Endodermal cell (in vitro differentiated cells): ENCODE results near the gene PARVB. TPM values are rescaled to one million over a fixed set of nuclear protein-coding genes. Genes with fewer than 3 reads are reported as not detected.

ENCODE experiments used
- DNase-seq: peaks from one replicate; pipeline ENCODE4 v3.0.0-alpha.2; 2017
- H3K27ac ChIP-seq: 2 replicates; pipeline ENCODE4 v1.5.1; 2013; ENCODE audit warnings: mild to moderate bottlenecking, low read depth, low read length, moderate library complexity
- H3K27me3 ChIP-seq: 2 replicates; pipeline ENCODE4 v1.6.1; 2013; ENCODE audit warnings: mild to moderate bottlenecking, low read length, moderate library complexity; ENCODE audit not compliant: insufficient read depth, control insufficient read depth, poor library complexity, severe bottlenecking
- H3K36me3 ChIP-seq: 2 replicates; pipeline ENCODE4 v1.7.0; 2013; ENCODE audit warnings: mild to moderate bottlenecking, low read length, moderate library complexity; ENCODE audit not compliant: control insufficient read depth, insufficient read depth
- H3K4me1 ChIP-seq: one replicate; pipeline ENCODE4 v1.7.0; 2013; ENCODE audit warnings: low read length; ENCODE audit not compliant: control insufficient read depth, insufficient read depth
- H3K4me3 ChIP-seq: 2 replicates; pipeline ENCODE4 v1.5.1; 2013; ENCODE audit warnings: mild to moderate bottlenecking, low read length, moderate library complexity
- H3K9ac ChIP-seq: 2 replicates; pipeline ENCODE4 v1.6.1; 2013; ENCODE audit warnings: mild to moderate bottlenecking, low read length, moderate library complexity; ENCODE audit not compliant: poor library complexity, severe bottlenecking; ENCODE audit errors: extremely low read depth
- H3K9me3 ChIP-seq: 2 replicates; pipeline ENCODE4 v1.6.1; 2013; ENCODE audit warnings: mild to moderate bottlenecking, low read length, moderate library complexity; ENCODE audit not compliant: control insufficient read depth
- H3K27ac Mint-ChIP-seq: 2 replicates; pipeline ENCODE4 v1.8.0; 2020; ENCODE audit warnings: mixed read lengths
- H3K27me3 Mint-ChIP-seq: 2 replicates; pipeline ENCODE4 v1.8.0; 2021; ENCODE audit warnings: mild to moderate bottlenecking, mixed read lengths; ENCODE audit not compliant: insufficient read depth
- H3K36me3 Mint-ChIP-seq: 2 replicates; pipeline ENCODE4 v1.8.0; 2020; ENCODE audit warnings: low read depth, mixed read lengths
- H3K4me1 Mint-ChIP-seq: 2 replicates; pipeline ENCODE4 v1.8.0; 2020; ENCODE audit warnings: mixed read lengths
- H3K4me3 Mint-ChIP-seq: 2 replicates; pipeline ENCODE4 v1.8.0; 2020; ENCODE audit warnings: mild to moderate bottlenecking, moderate library complexity, mixed read lengths
- H3K9me3 Mint-ChIP-seq: 2 replicates; pipeline ENCODE4 v1.8.0; 2020; ENCODE audit warnings: mild to moderate bottlenecking, mixed read lengths
- WGBS, 2 experiments: methylation state at CpG; one replicate each; pipeline versions ENCODE4 v1.1.5 to v1.1.7; 2013; ENCODE audit warnings: missing lambda C conversion rate in 2 of 2, mixed read lengths in 1 of 2; ENCODE audit not compliant: insufficient coverage in 1 of 2, insufficient read length in 1 of 2; 5-methylcytosine and 5-hydroxymethylcytosine counted together
- total RNA-seq, 2 donors: library from RNA; stranded (reverse); fragmentation: NEBNext Ultra II Directional in 1 of 2; extraction: Animal tissue kit (Norgen Biotek cat#: 25700) in 1 of 2; gene quantifications; 2 replicates in 1 of 2; 3 replicates in 1 of 2; pipeline ENCODE4 v1.2.1, GENCODE V29; 2021
- TF ChIP-seq, protein P1 (sequence below): fragments of 200-600 bp; sonication (generic); conservative IDR thresholded peaks from 2 replicates; pipeline ENCODE4 v1.5.0; 2021; ENCODE audit warnings: antibody characterized with exemption, mild to moderate bottlenecking

PARVB gene
- total RNA-seq, 2 donors from 2014 or later: 29.6 to 32.3 TPM

GRCh38 chr22:44001521-44001920, 22.6 kb upstream of the PARVB start:
- no peaks in the 10 kb centered on the region for H3K4me1 ChIP-seq
- Mint-ChIP-seq H3K9me3 (no peaks in the 10 kb centered on the region), H3K27ac (no peak overlapping the region), H3K27me3 (no peaks in the 10 kb centered on the region), H3K4me1 (peaks cover 2% of the 10 kb centered on the region), H3K36me3 (peaks cover 41% of the 10 kb centered on the region), H3K4me3 (no peak overlapping the region)
- TF ChIP-seq, protein P1, sequence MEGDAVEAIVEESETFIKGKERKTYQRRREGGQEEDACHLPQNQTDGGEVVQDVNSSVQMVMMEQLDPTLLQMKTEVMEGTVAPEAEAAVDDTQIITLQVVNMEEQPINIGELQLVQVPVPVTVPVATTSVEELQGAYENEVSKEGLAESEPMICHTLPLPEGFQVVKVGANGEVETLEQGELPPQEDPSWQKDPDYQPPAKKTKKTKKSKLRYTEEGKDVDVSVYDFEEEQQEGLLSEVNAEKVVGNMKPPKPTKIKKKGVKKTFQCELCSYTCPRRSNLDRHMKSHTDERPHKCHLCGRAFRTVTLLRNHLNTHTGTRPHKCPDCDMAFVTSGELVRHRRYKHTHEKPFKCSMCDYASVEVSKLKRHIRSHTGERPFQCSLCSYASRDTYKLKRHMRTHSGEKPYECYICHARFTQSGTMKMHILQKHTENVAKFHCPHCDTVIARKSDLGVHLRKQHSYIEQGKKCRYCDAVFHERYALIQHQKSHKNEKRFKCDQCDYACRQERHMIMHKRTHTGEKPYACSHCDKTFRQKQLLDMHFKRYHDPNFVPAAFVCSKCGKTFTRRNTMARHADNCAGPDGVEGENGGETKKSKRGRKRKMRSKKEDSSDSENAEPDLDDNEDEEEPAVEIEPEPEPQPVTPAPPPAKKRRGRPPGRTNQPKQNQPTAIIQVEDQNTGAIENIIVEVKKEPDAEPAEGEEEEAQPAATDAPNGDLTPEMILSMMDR: no peak
- peaks cover 32% of the 10 kb centered on the region for H3K36me3 ChIP-seq
- no peak overlapping the region for H3K9ac ChIP-seq
- no peak overlapping the region for H3K27ac ChIP-seq
- peaks cover 7% of the 10 kb centered on the region for H3K9me3 ChIP-seq
- no peak for DNase-seq
- WGBS, 2 experiments: 95 to 96% methylated on average over 6 to 7 of the region's 7 CpGs
- no peaks in the 10 kb centered on the region for H3K27me3 ChIP-seq
- H3K4me3 ChIP-seq: no peak overlapping the region

GRCh38 chr22:44002324-44002723, 21.8 kb upstream of the PARVB start:
- no peak overlapping the region for H3K27ac ChIP-seq

GRCh38 chr22:44002997-44003396, 21.1 kb upstream of the PARVB start:
- Histone ChIP-seq H3K36me3 (peaks cover 19% of the 10 kb centered on the region), H3K9ac (no peak overlapping the region), H3K9me3 (peaks cover 7% of the 10 kb centered on the region), H3K27ac (no peak overlapping the region), H3K4me3 (no peak overlapping the region), H3K27me3 (no peaks in the 10 kb centered on the region), H3K4me1 (no peaks in the 10 kb centered on the region)
- WGBS, 2 experiments: 91 to 97% methylated on average over 8 of the region's 8 CpGs
- peaks cover 4% of the 10 kb centered on the region for H3K9me3 Mint-ChIP-seq
- DNase-seq: no peak
- TF ChIP-seq, protein P1: no peak
- H3K36me3 Mint-ChIP-seq: peaks cover 35% of the 10 kb centered on the region
- peaks cover 2% of the 10 kb centered on the region for H3K4me1 Mint-ChIP-seq
- H3K27ac Mint-ChIP-seq: no peak overlapping the region
- no peaks in the 10 kb centered on the region for H3K27me3 Mint-ChIP-seq
- H3K4me3 Mint-ChIP-seq: no peak overlapping the region

More at GRCh38 chr22:44002324-44002723, 21.8 kb upstream of the PARVB start:
- H3K27ac Mint-ChIP-seq: no peak overlapping the region
- TF ChIP-seq, protein P1: no peak
- no peak overlapping the region for H3K9ac ChIP-seq
- no peak overlapping the region for H3K4me3 Mint-ChIP-seq
- WGBS, 2 experiments: 88 to 91% methylated on average over 9 to 11 of the region's 11 CpGs
- peaks cover 24% of the 10 kb centered on the region for H3K36me3 ChIP-seq
- peaks cover 2% of the 10 kb centered on the region for H3K4me1 Mint-ChIP-seq
- no peak for DNase-seq
- H3K27me3 ChIP-seq: no peaks in the 10 kb centered on the region
- H3K4me3 ChIP-seq: no peak overlapping the region
- H3K4me1 ChIP-seq: no peaks in the 10 kb centered on the region
- H3K36me3 Mint-ChIP-seq: peaks cover 39% of the 10 kb centered on the region
- no peaks in the 10 kb centered on the region for H3K27me3 Mint-ChIP-seq
- H3K9me3 ChIP-seq: peaks cover 7% of the 10 kb centered on the region
- H3K9me3 Mint-ChIP-seq: peaks cover 4% of the 10 kb centered on the region
